Tongue (tissue), 2 donors: ENCODE measurements around the gene NPPA. TPM values are rescaled to one million over a fixed set of nuclear protein-coding genes. Genes with fewer than 3 reads are reported as not detected.
"Not testable (repeated sequence)": the region's sequence is repeated elsewhere in the genome, so short reads cannot be mapped to it uniquely, and the experiment has no call there.

ENCODE experiments used
- DNase-seq: peaks from one replicate; pipeline ENCODE4 v3.0.0-alpha.2; 2015
- total RNA-seq: library from RNA; depleted of rRNA; stranded (reverse); fragments of >200 nt; gene quantifications from one replicate; pipeline ENCODE4 v1.2.3, GENCODE V29; 2014

The NPPA gene
- total RNA-seq, result 0.51 TPM

- peak; percentile 81 for DNase-seq
Measured at GRCh38 chr1:11847667-11848372, at the start of gene NPPA. Gene NPPA, minus strand, starts transcription at chr1:11847783. Its CDS starts 99 bp downstream, at chr1:11847684.

DNA sequence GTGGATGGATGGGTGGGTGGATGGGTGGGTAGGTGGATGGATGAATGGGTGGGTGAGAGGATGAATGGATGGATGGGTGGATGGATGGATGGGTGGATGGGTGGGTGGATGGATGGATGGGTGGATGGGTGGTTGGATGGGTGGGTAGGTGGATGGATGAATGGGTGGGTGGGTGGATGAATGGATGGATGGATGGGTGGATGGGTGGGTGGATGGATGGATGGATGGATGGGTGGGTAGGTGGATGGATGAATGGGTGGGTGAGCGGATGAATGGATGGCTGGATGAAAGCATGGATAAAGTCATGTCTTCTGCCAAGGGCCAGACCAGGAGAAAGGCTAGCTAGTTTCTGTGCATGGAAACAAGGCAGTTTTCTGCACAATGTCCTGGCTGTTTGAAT is 46.9 kb upstream of the NPPA start:
- DNase-seq, result not testable (repeated sequence)

- DNase-seq, result peak; percentile 57
Measured at GRCh38 chr1:11893907-11894251, 46.3 kb upstream of the NPPA start.

- no peak for DNase-seq
Measured at GRCh38 chr1:11891433-11892186, 44.0 kb upstream of the NPPA start.

DNA sequence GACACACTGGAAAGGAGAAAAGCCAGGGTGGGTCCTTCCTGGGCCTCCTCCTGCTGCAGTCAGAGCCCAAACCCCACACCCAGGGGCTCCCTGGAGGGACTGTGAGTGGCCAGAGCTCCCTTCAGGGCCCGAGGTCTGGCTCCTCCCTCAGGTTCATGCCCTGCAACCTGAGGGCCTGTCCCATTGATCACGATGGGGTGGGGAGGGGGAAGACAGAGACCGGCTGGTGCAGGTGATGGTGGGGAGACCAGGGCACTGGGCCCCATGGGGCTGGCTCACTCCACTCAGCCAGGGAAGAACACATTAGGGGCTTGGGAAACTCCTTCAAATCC is 41.3 kb upstream of the NPPA start:
- no peak for DNase-seq

DNA sequence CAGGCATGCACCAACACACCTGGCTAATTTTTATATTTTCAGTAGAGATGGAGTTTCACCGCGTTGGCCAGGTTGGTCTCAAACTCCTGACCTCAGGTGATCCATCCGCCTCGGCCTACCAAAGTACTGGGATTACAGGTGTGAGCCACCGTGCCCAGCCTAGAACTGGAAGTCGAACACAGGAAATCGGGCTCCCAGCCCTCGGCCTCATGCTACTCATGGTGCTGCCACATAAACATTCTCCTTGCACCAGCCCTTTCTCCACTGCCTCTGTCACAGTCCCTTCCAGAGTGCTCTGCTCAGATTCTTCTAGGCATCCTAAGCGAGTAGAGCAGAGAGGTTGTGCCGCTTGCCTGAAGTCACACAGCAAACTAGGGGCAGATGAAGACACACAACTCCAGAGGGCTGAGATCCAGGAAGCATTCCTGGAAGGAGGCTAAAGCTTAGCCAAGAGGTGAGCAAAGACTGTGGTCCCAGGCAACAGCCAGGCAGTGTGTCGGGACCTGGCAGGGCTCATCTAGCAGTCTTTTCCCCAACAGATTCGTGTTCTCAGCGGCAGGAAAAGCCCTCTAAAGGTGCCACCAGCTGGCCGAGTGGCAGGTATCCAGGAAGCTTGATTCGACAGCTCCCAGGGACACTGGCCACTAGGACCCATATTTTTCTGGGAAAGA is 40.8 kb upstream of the NPPA start:
- no peak for DNase-seq

DNA sequence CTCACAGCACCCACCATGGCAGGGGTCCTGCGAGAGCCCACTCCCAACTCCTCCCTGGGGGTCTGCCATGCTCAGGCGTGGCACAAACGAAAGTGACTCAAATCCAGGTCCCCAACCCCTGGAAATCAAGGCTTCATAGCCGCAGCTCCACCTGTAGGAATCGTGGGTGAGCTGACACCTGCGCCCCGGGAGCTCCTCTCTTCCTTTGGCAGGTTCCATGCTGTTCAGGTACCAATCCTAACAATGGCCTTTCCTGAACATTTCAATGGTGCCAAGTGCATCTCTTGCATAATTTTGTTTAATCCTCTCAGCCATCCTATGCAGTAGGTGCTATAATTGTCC is 40.1 kb upstream of the NPPA start:
- no peak for DNase-seq

DNA sequence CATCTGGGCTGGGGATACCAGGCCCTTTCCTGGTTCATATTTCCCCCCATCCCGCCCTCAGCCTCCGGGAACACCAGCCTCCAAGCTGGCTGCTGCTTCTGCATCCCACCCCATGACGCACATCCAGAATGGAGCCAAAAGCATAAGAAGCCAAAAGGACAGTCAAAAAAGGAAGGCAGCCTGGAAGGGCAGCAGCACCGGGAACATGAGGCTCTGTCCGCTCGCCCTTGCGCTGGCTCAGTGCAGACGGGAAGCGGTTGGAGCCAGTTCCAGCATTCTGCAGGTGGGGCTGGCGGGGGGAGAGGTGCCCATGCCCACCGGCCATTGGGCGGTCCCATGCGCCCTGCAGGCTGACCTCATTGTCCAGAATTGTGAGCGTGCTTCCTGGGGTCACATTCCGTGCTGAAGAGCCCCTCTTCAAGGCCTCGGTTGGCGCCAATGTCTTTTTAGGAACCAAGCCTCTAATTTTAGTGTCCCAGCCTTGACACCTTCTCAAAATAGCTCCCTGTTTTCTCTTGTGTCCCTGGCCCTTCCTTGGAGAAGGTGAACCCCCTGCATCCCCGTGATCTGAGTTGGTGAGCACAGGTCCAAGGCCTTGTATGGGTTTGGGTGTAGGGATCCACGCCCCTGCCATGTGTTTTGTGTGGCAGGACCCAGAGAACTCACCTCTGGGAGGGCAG is 39.5 kb upstream of the NPPA start:
- DNase-seq, result peak; percentile 35

GRCh38 chr1:11885916-11886315 is 38.3 kb upstream of the NPPA start:
- DNase-seq, result peak; percentile 70

DNA sequence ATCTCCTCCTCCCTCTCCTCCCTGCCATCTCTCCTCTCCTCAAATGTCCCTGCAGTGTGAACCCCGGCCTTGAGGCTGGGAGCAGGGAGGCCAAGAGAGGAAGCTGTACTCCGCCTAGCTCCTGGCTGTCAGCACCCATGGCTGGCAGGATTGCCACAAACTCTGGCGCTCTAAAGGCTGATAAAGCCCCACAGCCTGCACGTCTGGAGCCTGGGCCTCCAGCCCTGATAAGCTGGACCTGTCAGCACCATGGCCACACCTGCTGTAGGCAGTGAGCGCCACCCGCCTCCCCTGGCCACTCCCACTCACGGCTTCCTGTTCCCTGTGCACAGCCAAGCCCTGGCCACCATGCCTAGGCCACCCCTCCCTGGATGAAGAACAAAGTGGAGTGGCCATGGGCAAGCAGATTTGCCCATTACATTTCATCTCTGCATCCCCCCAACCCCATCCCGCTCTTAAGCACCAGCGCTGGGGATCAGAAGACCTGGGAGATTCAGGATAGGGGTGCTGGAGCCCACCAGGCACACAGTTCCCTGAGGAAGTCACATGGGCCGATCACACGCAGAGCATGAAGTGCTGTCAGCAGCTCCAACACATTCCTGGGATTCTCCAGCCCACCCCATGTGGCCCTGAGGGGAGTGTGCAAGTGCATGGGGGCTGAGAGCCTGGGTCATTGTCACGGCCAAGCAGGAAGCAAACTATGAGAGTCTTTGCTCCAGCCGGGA is 35.4 kb upstream of the NPPA start:
- DNase-seq, result peak; percentile 58

DNA sequence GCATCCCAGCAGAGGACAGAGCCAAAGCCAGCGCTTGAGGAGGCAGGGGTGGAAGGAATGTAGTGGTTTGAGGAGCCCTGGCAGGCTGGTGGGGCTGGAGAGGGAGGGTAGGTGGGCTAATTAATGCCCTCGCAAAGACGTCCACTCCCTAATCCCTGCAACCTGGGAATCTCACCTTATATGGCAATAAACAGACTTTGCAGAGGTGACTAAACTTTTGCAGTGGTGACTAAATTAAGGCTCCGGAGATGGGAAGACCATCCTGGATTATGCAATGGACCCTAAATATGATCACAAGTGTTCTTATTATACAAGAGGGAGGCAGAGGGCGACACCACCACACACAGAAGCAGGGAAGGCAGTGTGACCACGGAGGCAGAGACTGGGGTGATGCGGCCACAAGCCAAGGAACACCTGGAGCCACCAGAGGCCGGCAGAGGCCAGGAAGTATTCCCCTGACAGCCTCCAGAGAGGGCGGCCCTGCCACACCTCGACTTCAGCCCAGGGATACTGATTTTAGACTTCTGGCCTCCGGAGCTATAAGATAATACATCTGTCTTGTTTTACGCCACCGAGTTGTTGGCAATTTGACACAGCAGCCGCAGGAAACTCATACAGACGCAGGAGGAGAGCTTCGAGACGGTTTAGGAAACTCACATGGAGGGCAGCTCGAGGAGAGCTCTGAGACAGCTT is 34.3 kb upstream of the NPPA start:
- no peak for DNase-seq

DNA sequence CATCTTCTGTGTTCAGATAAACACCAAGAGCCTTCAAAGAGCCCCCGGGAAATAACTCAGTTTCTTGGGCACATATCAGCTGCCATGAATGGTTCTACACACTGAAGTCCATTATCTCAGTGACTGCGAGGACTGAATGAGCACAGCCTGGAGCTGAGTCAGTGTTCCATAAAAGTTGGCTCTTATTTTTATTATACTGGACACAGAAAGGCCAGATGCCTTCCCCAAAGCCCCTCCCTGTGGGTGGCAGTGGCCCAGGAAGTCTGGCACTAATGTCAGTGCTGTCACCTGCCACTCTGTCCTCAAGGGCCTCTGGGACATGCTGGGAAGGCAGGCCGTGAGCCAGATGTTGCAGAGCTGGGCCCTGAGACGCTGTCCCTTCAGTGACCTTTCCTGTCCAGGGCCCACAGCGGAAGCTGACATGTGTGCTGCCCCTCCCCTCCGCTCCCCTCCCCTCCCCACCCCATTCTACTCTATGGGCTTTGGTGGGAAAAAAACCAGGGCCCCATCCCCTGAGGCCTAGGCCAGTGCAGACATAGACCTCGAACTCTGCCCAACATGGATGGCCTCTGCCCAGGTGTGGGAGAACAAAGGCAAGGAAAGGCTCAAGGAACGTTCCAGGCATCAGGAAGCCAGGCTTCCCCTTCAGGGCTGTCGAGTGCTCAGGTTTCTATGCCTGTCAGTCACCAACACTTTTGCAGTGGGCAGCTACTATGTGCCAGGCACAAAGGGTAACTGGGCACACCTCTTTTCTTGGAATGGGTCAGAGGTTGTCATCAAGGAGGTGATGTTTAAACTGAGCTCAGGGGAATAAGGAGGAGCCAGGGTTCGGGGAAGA is 33.5 kb upstream of the NPPA start:
- DNase-seq, result peak; percentile 77

DNA sequence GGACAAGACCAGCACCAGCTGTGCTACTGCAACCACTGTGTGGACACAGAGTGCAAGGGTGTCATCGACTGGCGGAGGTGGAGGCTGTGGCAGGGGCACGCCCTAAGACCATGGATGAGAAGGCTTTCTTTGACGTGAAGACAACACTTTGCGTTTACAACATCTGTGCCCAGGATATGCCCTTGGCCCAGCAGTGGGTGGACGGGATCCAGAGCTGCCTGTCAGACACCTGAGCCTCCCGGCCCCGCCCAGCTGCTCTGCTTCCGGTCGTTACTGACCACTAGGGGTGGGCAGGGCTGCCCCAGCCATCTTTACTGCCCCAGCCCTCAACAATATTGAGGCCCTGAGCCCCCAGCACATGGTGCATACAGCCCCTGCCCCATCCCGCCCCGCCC is 32.6 kb upstream of the NPPA start:
- DNase-seq, result no peak

DNA sequence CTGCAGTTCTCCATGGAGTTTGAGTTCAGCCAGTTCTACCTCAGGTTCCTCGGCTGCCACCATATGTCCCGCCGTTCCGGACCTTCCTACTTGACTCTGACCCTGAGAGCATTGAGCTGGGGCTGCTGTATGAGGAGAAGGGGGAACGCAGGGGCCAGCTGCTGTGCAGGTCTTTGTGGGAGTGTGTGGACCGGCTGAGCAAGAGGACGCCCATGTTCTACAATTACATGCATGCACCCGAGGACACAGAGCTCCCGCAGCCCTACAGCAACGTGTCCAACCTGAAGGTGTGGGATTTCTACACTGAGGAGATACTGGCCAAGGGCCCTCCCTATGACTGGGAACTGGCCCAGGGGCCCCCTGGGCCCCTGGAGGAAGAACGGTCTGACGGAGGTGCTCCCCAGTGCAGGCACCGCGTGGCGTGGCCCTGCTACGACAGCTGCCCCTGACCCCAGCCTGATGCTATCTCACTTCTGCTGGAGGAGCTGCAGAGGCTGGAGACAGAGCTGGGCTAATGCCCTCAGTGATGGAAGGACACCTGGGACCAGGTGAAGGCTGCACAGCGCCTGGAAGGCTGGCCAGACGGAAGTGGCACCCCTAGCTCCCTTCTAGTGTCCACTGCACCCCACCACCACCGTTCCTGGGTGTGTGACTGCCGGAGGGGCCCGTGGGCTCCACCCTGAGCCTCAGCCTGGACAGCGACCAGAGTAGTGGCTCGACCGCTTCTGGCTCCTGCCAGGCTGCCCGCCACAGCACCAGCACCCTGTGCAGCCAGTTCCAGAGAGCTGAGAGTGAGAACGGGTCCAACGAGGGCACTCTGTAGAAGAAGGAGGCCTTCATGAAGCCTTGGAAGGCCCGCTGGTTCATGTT is 32.0 kb upstream of the NPPA start:
- no peak for DNase-seq

- no peak for DNase-seq
Measured at GRCh38 chr1:11878891-11879190, 31.3 kb upstream of the NPPA start.

GRCh38 chr1:11878081-11878890 is 30.7 kb upstream of the NPPA start:
- DNase-seq, result no peak

DNA sequence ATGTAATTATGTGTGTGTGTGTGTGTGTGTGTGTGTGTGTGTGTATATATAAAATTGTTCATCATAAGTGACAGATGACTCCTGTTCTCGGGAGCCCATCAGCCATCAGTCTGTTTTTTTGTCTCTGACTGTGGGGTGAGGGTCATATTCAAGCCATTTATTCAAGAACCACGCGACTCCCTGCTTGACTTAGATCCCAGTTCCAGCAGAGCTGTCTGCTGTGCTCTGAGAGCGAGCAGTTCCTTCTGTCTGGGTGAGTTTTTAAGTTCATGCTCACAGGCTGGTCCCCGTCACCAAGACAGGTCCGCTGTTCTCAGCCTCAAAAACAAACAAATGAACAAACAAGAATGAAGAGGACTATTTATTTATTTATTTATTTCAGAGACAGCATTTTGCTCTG is 29.5 kb upstream of the NPPA start:
- DNase-seq, result no peak

- no peak for DNase-seq
Measured at GRCh38 chr1:11875094-11875493, 27.5 kb upstream of the NPPA start.

- DNase-seq, result no peak
Measured at GRCh38 chr1:11874624-11875023, 27.0 kb upstream of the NPPA start.
